Calu3 (cell line): ENCODE data around the gene SIRPD. TPM values are rescaled to one million over a fixed set of nuclear protein-coding genes. Genes with fewer than 3 reads are reported as not detected.

ENCODE experiments used
- BruUV-seq: library from RNA; stranded (reverse); fragments of 400-500 nt; replicated peaks from 2 replicates; lab custom pipeline; 2021; lab: Mats Ljungman, UMichigan
- CTCF ChIA-PET: fragments of 300-600 bp; sonication (Branson Sonifier 250); formaldehyde crosslinking; loops from one replicate; lab custom pipeline; 2022; ENCODE audit warnings: antibody characterized with exemption; lab: Charles Lee
- DNase-seq: peaks from one replicate; pipeline ENCODE4 v3.0.0; 2022
- H3K27ac Mint-ChIP-seq: one replicate; pipeline ENCODE4 v1.8.0; 2022; ENCODE audit warnings: mixed read lengths; ENCODE audit not compliant: unreplicated experiment
- H3K27me3 Mint-ChIP-seq: one replicate; pipeline ENCODE4 v1.8.0; 2022; ENCODE audit warnings: mixed read lengths; ENCODE audit not compliant: unreplicated experiment
- H3K36me3 Mint-ChIP-seq: one replicate; pipeline ENCODE4 v1.8.0; 2022; ENCODE audit warnings: mild to moderate bottlenecking, moderate library complexity, mixed read lengths; ENCODE audit not compliant: insufficient read depth, unreplicated experiment
- H3K4me1 Mint-ChIP-seq: one replicate; pipeline ENCODE4 v1.8.0; 2022; ENCODE audit warnings: mild to moderate bottlenecking, low read depth, mixed read lengths; ENCODE audit not compliant: unreplicated experiment
- H3K4me3 Mint-ChIP-seq: one replicate; pipeline ENCODE4 v1.8.0; 2022; ENCODE audit warnings: mild to moderate bottlenecking, low read depth, moderate library complexity, mixed read lengths; ENCODE audit not compliant: unreplicated experiment
- H3K9me3 Mint-ChIP-seq: one replicate; pipeline ENCODE4 v1.8.0; 2022; ENCODE audit warnings: low read depth, mixed read lengths; ENCODE audit not compliant: unreplicated experiment
- intact Hi-C: fragments of 100-400 bp; cut with micrococcal nuclease; formaldehyde crosslinking; loops from one replicate; pipeline ENCODE4 v1.10.0; 2022; ENCODE audit not compliant: unreplicated experiment
- total RNA-seq: library from RNA; stranded (reverse); gene quantifications from 2 replicates; pipeline ENCODE4 v1.2.3, GENCODE V29; 2022
- TF ChIP-seq, protein P1 (sequence below): fragments of 200-600 bp; IDR thresholded peaks from one replicate; pipeline ENCODE4 v1.8.0; 2022; ENCODE audit warnings: antibody characterized with exemption; ENCODE audit not compliant: unreplicated experiment

SIRPD gene
- total RNA-seq, 1 experiment from 2014 or later: not detected

GRCh38 chr20:1555952-1556351 is 1.6 kb downstream of the SIRPD start:
- CTCF ChIA-PET: interaction anchor here (0.6 to 1.2 kb wide), 2 partner anchors 121 to 221 kb away, joined by 3 to 4 read pairs; no protein-coding TSS in a partner anchor
- no peak overlapping the region for H3K27ac Mint-ChIP-seq
- H3K36me3 Mint-ChIP-seq: no peaks in the 10 kb centered on the region
- TF ChIP-seq, protein P1, sequence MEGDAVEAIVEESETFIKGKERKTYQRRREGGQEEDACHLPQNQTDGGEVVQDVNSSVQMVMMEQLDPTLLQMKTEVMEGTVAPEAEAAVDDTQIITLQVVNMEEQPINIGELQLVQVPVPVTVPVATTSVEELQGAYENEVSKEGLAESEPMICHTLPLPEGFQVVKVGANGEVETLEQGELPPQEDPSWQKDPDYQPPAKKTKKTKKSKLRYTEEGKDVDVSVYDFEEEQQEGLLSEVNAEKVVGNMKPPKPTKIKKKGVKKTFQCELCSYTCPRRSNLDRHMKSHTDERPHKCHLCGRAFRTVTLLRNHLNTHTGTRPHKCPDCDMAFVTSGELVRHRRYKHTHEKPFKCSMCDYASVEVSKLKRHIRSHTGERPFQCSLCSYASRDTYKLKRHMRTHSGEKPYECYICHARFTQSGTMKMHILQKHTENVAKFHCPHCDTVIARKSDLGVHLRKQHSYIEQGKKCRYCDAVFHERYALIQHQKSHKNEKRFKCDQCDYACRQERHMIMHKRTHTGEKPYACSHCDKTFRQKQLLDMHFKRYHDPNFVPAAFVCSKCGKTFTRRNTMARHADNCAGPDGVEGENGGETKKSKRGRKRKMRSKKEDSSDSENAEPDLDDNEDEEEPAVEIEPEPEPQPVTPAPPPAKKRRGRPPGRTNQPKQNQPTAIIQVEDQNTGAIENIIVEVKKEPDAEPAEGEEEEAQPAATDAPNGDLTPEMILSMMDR: no peak
- no peaks in the 10 kb centered on the region for H3K9me3 Mint-ChIP-seq
- H3K27me3 Mint-ChIP-seq: no peaks in the 10 kb centered on the region
- intact Hi-C loops: no loop called here
- no peak overlapping the region for H3K4me3 Mint-ChIP-seq
- no peaks in the 10 kb centered on the region for H3K4me1 Mint-ChIP-seq
- BruUV-seq: no TSS peak
- no peak for DNase-seq

- H3K27ac Mint-ChIP-seq: no peak overlapping the region
- intact Hi-C loops: no loop called here
- H3K27me3 Mint-ChIP-seq: peaks cover 67% of the 10 kb centered on the region
- H3K36me3 Mint-ChIP-seq: no peaks in the 10 kb centered on the region
- H3K4me1 Mint-ChIP-seq: no peaks in the 10 kb centered on the region
- H3K9me3 Mint-ChIP-seq: no peaks in the 10 kb centered on the region
- CTCF ChIA-PET: no interaction called here
- TF ChIP-seq, protein P1: no peak
- H3K4me3 Mint-ChIP-seq: no peak overlapping the region
- no peak for DNase-seq
- no TSS peak for BruUV-seq
These were observed 17.6 kb downstream of the SIRPD start for GRCh38 chr20:1539816-1540419.

DNA sequence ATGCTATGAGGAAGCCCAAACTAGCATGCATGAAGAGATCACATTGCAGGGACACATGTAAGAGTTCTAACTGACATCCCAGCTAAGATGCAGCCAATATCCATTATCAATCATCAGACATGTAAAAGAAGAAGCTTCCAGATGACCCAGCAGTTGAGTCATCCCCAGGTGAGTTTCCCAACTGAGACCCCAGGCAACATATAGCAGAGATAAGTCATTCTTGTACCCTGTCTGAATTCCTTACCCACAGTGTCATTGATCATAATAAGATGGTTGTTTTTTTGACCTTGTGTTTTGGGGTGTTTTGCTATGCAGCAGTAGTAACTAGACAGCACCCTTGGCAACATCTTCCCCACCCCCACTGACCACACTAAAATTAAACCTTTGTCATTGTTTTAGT is 18.9 kb downstream of the SIRPD start:
- Mint-ChIP-seq H3K4me1 (no peaks in the 10 kb centered on the region), H3K4me3 (no peak overlapping the region), H3K9me3 (no peaks in the 10 kb centered on the region), H3K27ac (no peak overlapping the region), H3K27me3 (peaks cover 54% of the 10 kb centered on the region), H3K36me3 (no peaks in the 10 kb centered on the region)
- DNase-seq: no peak
- CTCF ChIA-PET: no interaction called here
- no TSS peak for BruUV-seq
- intact Hi-C loops: no loop called here
- TF ChIP-seq, protein P1: no peak

DNA sequence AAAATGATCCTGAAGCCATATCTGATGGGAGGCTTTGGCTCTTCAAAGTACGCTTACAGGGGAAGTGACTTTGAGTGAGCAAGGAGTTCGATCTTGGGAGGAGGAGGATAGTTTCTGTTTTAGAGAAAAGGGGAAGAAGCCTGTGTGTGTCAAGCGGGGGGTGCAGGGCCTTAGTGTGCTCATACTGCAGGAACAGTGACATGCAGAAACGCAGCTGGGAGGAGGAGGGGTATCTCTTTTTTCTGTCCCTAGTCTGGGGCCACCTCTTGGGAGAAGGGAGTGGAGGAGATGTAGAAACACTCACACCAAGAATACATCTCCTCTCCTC is 19.8 kb downstream of the SIRPD start:
- DNase-seq: no peak
- BruUV-seq: no TSS peak
- Mint-ChIP-seq H3K27ac (no peak overlapping the region), H3K9me3 (no peaks in the 10 kb centered on the region), H3K36me3 (no peaks in the 10 kb centered on the region), H3K27me3 (peaks cover 44% of the 10 kb centered on the region), H3K4me1 (no peaks in the 10 kb centered on the region), H3K4me3 (no peak overlapping the region)
- CTCF ChIA-PET: interaction anchor here (0.6 kb wide), 1 partner anchor 580 kb away, joined by 3 read pairs; no protein-coding TSS in a partner anchor
- intact Hi-C loops: no loop called here
- TF ChIP-seq, protein P1: no peak
